ENCODE data around the gene AMFR.

DNA sequence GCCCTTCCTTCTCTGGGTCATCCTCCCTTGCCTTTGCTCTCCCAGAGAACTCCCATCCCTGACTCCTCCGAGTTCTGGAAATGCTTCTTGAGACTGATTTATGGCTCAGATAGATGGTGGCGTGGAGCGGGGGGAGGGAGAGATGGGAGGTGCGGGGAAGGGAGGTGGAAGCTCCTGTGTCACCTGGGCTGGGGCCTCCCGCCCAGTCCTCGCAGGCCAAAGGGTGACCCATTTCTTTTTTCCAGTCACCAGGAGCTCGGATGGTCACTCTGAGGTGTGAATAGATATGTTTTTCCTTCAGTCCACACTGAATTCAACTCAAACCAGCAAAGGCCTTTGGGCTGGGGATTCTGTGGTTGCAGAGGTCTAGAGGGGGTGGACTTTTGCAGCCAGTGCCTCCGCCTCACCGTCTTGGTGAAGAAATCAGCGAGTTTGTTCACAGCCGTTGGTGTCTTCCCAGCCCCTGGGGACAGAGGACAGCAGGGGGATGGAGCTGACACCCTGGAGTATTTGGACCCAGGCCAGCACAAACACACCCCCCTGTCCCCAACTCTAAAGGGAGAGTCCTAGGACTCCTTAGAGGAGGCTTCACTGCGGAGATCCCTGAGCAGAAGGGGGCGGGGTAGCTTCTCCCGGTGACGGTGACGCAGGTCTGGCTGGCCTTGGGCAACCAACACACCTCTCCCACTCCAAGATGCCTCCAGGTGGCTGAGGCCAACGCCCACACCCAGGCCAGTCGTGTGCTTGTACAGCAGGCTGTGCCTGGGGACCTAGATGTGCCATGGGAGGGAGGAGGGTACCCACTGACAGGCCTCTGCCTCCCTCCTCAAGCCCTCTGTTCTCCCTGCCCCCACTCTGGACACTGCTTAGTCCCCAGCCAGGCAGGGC is 80.6 kb downstream of the AMFR start:
- TF ChIP-seq POLR2A (IDR thresholded peaks at IDR 0.05) (no peak), CTCF (IDR thresholded peaks at IDR 0.05) (no peak), EP300 (IDR thresholded peaks at IDR 0.05) (no peak)

All from stomach (tissue), 4 donors.